NOMO-1 treated with dmso at 0.1 percent for 144 hours (cell line): ENCODE data around the gene MYOG.

Experiments used
- DNase-seq: peaks from one replicate; lab custom pipeline; 2025; ENCODE audit not compliant: unreplicated experiment; lab: John Stamatoyannopoulos, UW

MYOG gene

GRCh38 chr1:203034422-203035110 is 51.2 kb downstream of the MYOG start:
- DNase-seq: no peak

- no peak for DNase-seq
Observed at GRCh38 chr1:203033917-203034316, 51.9 kb downstream of the MYOG start.

- no peak for DNase-seq
Observed at GRCh38 chr1:203033287-203033686, 52.5 kb downstream of the MYOG start.
